Measurements from ENCODE around the gene FOXP2.

DNA sequence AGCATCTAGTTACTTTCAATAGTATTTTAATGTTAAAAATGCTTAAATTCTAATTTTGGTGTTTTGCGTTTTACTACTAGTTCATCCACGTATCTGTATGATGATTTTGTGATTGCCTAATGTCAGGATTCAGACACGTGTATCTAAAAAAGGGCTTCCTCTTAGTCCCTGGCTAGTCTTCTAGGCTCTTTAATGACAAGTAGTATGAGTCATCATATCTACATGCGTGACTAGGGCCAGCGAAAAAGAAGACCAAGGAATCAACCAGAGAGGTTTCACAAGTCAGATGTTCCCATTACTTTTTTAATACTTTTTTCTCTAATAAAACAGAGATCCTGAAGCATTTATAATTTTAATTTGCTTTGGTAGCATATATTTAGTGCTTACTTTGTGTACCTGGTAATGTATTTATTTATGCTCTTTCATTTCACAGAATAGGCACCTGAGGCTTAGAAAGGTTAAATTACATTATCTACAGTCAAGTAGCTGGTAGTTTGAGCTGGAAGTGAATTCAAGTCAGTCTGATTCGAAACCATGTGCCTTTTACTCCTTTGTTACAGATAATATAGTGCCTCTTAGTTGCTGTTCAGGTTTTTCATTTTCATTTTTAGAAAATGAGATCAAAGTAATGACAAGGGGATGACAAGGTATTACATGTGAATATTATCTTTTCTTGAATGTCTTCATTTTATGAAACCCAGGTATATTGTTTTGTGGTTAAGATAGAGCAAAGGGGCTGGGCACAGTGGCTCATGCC lies 140.3 kb downstream of the FOXP2 start:
- TF ChIP-seq, protein P1, sequence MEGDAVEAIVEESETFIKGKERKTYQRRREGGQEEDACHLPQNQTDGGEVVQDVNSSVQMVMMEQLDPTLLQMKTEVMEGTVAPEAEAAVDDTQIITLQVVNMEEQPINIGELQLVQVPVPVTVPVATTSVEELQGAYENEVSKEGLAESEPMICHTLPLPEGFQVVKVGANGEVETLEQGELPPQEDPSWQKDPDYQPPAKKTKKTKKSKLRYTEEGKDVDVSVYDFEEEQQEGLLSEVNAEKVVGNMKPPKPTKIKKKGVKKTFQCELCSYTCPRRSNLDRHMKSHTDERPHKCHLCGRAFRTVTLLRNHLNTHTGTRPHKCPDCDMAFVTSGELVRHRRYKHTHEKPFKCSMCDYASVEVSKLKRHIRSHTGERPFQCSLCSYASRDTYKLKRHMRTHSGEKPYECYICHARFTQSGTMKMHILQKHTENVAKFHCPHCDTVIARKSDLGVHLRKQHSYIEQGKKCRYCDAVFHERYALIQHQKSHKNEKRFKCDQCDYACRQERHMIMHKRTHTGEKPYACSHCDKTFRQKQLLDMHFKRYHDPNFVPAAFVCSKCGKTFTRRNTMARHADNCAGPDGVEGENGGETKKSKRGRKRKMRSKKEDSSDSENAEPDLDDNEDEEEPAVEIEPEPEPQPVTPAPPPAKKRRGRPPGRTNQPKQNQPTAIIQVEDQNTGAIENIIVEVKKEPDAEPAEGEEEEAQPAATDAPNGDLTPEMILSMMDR (conservative IDR thresholded peaks at IDR 0.05; ENCODE audit: low read depth, low read length), result no peak
- TF ChIP-seq POLR2A (IDR thresholded peaks at IDR 0.05; ENCODE audit: low read depth, low read length) (no peak), RAD21 (IDR thresholded peaks at IDR 0.05; ENCODE audit: low read length) (no peak), CEBPB (IDR thresholded peaks at IDR 0.05; ENCODE audit: low read depth, low read length) (no peak), MAFK (IDR thresholded peaks at IDR 0.05; ENCODE audit: low read depth, low read length) (no peak), SMC3 (IDR thresholded peaks at IDR 0.05; ENCODE audit: low read depth, low read length) (no peak), NFE2L2 (IDR thresholded peaks at IDR 0.05; ENCODE audit: low read depth, low read length) (no peak), MXI1 (IDR thresholded peaks at IDR 0.05; ENCODE audit: borderline replicate concordance, low read depth, low read length) (no peak), RFX5 (IDR thresholded peaks at IDR 0.05; ENCODE audit: low read depth, low read length) (no peak), CHD1 (IDR thresholded peaks at IDR 0.05; ENCODE audit: low read depth, low read length) (no peak)
- TF ChIP-seq, protein P2, sequence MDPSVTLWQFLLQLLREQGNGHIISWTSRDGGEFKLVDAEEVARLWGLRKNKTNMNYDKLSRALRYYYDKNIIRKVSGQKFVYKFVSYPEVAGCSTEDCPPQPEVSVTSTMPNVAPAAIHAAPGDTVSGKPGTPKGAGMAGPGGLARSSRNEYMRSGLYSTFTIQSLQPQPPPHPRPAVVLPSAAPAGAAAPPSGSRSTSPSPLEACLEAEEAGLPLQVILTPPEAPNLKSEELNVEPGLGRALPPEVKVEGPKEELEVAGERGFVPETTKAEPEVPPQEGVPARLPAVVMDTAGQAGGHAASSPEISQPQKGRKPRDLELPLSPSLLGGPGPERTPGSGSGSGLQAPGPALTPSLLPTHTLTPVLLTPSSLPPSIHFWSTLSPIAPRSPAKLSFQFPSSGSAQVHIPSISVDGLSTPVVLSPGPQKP (IDR thresholded peaks at IDR 0.05; ENCODE audit: borderline replicate concordance, low read depth, low read length), result no peak

Measured in IMR-90 (cell line).